ENCODE results near the gene RBM15. TPM values are rescaled to one million over a fixed set of nuclear protein-coding genes. Genes with fewer than 3 reads are reported as not detected.
A peak's percentile ranks its signal among the peaks of the same experiment; 100 is the strongest.

Gene RBM15
- total and polyA plus RNA-seq, 2 of the 13 experiments (the other 11 are each of a cell fraction or from before 2014, with no cell fraction given), result 13.5 to 36.4 TPM

DNA sequence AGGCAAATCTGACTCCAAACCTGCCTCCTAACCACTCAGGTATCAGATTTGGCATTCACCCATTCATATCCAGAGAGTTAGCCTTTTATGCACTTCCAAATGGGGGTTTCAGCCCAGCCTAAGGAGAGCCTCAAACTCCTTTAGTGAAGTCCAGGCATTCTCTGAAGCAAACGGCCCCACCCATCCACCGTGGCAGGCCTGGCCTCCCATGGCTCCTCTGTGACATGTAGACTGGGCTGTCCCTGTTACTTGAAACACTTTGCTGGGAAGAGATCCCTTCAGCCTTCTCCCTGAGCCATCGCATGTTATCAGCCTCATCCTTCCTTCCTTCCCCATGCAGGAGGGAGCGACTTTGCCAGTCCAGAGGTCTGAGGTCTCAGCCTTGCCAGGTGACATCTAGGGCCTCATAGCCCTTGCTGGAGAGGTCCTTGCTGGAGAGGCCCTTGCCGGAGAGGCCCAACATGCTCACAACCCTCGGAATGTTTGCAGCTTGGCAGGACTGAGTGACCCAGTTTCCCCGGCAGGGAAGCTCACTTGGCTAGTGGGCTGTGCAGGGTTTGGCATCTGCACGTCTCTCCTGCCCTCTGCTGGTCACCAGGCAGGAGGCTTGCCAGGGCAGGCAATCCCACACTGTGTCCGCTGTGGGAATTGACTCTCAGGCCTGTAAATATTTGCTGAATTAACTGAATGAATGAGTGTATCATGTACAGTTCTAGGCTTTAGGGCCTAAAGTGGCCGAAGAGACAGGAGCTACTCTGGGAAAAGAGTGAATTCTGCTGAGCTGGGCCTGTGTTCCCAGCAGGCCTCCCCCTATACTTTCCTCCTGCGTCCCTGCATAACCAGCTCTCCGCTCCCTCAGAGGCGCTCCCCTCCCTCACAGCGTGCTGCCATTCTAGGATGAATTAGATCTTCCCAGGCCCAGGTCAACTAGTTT, 26.7 kb upstream of the RBM15 start (continued):
- TF ChIP-seq ZBTB25 (CRISPR knock-in tag; IDR thresholded peaks at IDR 0.05) (no peak), SMYD3 (CRISPR knock-in tag; IDR thresholded peaks at IDR 0.05) (no peak), KAT8 (CRISPR knock-in tag; IDR thresholded peaks at IDR 0.05) (0 out of 2 replicates have a peak, but pooled peaks have one; percentile 16), GFI1 (CRISPR knock-in tag; IDR thresholded peaks at IDR 0.05; ENCODE audit: borderline replicate concordance) (no peak), MEIS2 (CRISPR knock-in tag; IDR thresholded peaks at IDR 0.05) (peak; percentile 43; the same call in 1 of the 2 replicates), IKZF4 (CRISPR knock-in tag; IDR thresholded peaks at IDR 0.05; ENCODE audit: borderline replicate concordance, low read depth, not compliant biosample characterization) (peak; percentile 38), CAMTA2 (CRISPR knock-in tag; IDR thresholded peaks at IDR 0.05; ENCODE audit: borderline replicate concordance) (no peak), ZNF264 (CRISPR knock-in tag; IDR thresholded peaks at IDR 0.05) (no peak), SAP130 (CRISPR knock-in tag; IDR thresholded peaks at IDR 0.05; ENCODE audit: low read depth) (no peak), ZNF12 (CRISPR knock-in tag; IDR thresholded peaks at IDR 0.05) (no peak), PCBP1 (IDR thresholded peaks at IDR 0.05; ENCODE audit: borderline replicate concordance, low read depth, low read length) (no peak), MNT (IDR thresholded peaks at IDR 0.05) (no peak), ZNF234 (CRISPR knock-in tag; conservative IDR thresholded peaks at IDR 0.05) (no peak), ZBTB46 (CRISPR knock-in tag; IDR thresholded peaks at IDR 0.05; ENCODE audit: borderline replicate concordance) (no peak), NFE2L1 (CRISPR knock-in tag; IDR thresholded peaks at IDR 0.05; ENCODE audit: borderline replicate concordance) (no peak)
- TF ChIP-seq, protein P1, sequence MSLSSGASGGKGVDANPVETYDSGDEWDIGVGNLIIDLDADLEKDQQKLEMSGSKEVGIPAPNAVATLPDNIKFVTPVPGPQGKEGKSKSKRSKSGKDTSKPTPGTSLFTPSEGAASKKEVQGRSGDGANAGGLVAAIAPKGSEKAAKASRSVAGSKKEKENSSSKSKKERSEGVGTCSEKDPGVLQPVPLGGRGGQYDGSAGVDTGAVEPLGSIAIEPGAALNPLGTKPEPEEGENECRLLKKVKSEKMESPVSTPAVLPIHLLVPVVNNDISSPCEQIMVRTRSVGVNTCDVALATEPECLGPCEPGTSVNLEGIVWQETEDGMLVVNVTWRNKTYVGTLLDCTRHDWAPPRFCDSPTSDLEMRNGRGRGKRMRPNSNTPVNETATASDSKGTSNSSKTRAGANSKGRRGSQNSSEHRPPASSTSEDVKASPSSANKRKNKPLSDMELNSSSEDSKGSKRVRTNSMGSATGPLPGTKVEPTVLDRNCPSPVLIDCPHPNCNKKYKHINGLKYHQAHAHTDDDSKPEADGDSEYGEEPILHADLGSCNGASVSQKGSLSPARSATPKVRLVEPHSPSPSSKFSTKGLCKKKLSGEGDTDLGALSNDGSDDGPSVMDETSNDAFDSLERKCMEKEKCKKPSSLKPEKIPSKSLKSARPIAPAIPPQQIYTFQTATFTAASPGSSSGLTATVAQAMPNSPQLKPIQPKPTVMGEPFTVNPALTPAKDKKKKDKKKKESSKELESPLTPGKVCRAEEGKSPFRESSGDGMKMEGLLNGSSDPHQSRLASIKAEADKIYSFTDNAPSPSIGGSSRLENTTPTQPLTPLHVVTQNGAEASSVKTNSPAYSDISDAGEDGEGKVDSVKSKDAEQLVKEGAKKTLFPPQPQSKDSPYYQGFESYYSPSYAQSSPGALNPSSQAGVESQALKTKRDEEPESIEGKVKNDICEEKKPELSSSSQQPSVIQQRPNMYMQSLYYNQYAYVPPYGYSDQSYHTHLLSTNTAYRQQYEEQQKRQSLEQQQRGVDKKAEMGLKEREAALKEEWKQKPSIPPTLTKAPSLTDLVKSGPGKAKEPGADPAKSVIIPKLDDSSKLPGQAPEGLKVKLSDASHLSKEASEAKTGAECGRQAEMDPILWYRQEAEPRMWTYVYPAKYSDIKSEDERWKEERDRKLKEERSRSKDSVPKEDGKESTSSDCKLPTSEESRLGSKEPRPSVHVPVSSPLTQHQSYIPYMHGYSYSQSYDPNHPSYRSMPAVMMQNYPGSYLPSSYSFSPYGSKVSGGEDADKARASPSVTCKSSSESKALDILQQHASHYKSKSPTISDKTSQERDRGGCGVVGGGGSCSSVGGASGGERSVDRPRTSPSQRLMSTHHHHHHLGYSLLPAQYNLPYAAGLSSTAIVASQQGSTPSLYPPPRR (CRISPR knock-in tag; IDR thresholded peaks at IDR 0.05; ENCODE audit: borderline replicate concordance), result no peak
- TF ChIP-seq, protein P2, sequence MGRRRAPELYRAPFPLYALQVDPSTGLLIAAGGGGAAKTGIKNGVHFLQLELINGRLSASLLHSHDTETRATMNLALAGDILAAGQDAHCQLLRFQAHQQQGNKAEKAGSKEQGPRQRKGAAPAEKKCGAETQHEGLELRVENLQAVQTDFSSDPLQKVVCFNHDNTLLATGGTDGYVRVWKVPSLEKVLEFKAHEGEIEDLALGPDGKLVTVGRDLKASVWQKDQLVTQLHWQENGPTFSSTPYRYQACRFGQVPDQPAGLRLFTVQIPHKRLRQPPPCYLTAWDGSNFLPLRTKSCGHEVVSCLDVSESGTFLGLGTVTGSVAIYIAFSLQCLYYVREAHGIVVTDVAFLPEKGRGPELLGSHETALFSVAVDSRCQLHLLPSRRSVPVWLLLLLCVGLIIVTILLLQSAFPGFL (CRISPR knock-in tag; IDR thresholded peaks at IDR 0.05), result no peak

Measured in HepG2 (cell line).